Measurements from ENCODE around the gene PNPLA1. TPM values are rescaled to one million over a fixed set of nuclear protein-coding genes. Genes with fewer than 3 reads are reported as not detected.

Gene PNPLA1
- total and polyA plus RNA-seq, 7 donors = 0.04 to 0.05 TPM; not detected in 5

DNA sequence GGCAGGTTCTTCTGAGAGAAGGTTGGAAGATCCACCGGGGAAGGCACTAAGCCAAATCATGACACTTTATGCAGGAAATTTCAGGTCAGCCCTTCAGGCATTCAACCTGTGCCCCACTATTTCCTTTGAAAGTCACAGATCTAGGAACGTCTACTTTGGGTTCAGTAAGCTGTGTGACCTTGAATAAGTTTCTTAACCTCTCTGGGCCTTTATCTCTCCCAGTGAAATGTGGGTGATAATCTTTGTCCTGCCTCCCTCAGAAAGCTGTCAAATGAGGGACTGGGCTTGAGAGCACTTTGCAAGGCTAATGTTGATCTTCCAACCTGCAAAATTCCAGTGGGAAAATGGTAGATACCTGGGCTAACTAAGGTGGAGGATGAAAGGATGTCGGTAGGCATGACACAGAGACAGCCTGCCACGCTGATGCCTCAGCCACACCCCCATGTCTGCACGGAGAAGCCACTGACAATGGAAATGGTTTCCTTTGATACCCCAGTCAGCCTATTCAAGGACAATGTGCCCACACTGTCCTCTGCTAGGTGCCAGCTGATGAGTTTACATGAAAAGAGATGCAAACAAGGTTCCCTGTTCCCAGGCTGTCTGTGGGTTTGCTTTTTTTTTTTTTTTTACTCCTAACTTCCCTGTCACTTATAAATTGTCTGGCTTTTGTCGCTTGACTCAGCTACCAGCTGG, 57.5 kb downstream of the PNPLA1 start:
- TF ChIP-seq, protein P1, sequence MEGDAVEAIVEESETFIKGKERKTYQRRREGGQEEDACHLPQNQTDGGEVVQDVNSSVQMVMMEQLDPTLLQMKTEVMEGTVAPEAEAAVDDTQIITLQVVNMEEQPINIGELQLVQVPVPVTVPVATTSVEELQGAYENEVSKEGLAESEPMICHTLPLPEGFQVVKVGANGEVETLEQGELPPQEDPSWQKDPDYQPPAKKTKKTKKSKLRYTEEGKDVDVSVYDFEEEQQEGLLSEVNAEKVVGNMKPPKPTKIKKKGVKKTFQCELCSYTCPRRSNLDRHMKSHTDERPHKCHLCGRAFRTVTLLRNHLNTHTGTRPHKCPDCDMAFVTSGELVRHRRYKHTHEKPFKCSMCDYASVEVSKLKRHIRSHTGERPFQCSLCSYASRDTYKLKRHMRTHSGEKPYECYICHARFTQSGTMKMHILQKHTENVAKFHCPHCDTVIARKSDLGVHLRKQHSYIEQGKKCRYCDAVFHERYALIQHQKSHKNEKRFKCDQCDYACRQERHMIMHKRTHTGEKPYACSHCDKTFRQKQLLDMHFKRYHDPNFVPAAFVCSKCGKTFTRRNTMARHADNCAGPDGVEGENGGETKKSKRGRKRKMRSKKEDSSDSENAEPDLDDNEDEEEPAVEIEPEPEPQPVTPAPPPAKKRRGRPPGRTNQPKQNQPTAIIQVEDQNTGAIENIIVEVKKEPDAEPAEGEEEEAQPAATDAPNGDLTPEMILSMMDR (IDR thresholded peaks at IDR 0.05) = no peak
- H3K27me3 ChIP-seq (ENCODE audit: insufficient read depth in 3 of 3, low read length in 2 of 3) = peaks cover 0 to 4% (median 3%) of the 10 kb centered on the region in 3 donors
- H3K36me3 ChIP-seq (ENCODE audit: insufficient read depth in 1 of 2, low read depth in 1 of 2) = no peaks in the 10 kb centered on the region
- intact Hi-C loops (cut with DNase I) = loop anchor here in 1 of 2 donors (2.0 kb wide), 1 partner anchor 61 kb away; no protein-coding TSS in a partner anchor
- WGBS, 3 donors = 42 to 57% (median 47%) methylated on average over 6 of the region's 6 CpGs
- H3K9me3 ChIP-seq = no peaks in the 10 kb centered on the region
- H3K4me3 ChIP-seq = no peak overlapping the region
- DNase-seq (no peak), ATAC-seq (no peak)
- H3K4me1 ChIP-seq = no peaks in the 10 kb centered on the region
- H3K27ac ChIP-seq = no peak overlapping the region

DNA sequence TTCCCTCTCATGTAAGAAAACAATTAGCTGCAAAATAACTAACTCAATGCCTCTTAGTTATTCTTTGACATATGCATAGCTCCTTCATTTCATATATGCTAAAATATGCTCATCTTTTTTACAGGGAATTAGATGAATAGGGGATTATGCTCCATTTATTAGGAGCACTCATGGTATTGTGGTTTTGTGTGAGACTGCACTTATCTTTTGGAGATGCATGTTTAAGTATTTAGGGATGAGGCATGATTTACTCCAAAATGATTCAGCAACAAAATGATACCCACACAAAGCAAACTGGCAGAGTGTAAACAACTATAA, 58.0 kb downstream of the PNPLA1 start:
- intact Hi-C loops (cut with DNase I) = loop anchor here in 1 of 2 donors (2.0 kb wide), 1 partner anchor 61 kb away; no protein-coding TSS in a partner anchor
- H3K4me3 ChIP-seq = no peak overlapping the region
- H3K36me3 ChIP-seq (ENCODE audit: insufficient read depth in 1 of 2, low read depth in 1 of 2) = no peaks in the 10 kb centered on the region
- ATAC-seq (no peak), DNase-seq (no peak)
- TF ChIP-seq, protein P1 (IDR thresholded peaks at IDR 0.05) = no peak
- H3K9me3 ChIP-seq = no peaks in the 10 kb centered on the region
- peaks cover 0 to 4% (median 3%) of the 10 kb centered on the region in 3 donors for H3K27me3 ChIP-seq (ENCODE audit: insufficient read depth in 3 of 3, low read length in 2 of 3)
- H3K4me1 ChIP-seq = no peaks in the 10 kb centered on the region
- no peak overlapping the region for H3K27ac ChIP-seq

DNA sequence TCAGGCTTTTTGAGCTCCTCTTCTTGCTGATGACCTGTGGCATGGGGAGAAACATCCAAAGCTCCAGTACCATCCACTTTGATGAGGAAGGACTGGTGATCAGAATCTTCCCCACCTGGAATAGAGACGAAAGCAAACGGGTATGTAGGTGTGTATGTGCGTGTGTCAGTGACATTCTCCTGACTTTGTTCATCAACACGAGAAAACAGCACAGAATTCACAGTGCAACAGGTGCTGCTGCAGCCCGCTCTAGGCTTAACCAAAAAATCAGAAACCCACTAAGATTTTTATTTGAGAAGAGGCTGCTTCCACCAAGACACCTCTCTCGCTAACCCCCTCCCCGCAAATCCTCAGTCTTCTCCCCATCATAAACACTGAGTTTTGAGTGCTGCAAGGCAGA, 58.7 kb downstream of the PNPLA1 start:
- peaks cover 0 to 11% (median 3%) of the 10 kb centered on the region in 3 donors for H3K27me3 ChIP-seq (ENCODE audit: insufficient read depth in 3 of 3, low read length in 2 of 3)
- no peak for ATAC-seq
- WGBS, 3 donors = 76 to 84% (median 77%) methylated on average over 7 of the region's 7 CpGs

DNA sequence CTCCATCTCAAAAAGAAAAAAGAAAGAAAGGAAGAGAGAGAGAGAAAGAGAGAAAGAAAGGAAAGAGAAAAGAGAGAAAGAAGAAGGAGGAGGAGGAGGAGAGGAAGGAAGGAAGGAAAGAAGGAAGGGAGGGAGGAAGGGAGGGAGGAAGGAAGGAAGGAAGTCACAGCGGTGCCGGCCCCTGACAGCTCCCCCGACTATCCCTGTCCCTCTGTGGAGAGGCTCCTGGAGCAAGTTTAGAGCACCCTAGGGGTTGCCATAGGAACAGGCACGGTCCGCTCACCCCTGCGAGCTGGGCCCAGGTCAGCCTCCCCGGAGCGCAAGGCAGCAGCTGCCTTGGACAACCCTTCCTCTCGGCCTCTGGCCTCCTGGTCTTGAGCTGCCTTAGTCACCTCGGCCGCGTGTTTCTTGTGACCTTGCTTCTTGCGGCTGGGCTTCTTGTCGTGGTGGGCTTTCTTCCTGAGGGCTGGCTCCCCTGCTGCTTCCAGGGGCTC, 60.0 kb downstream of the PNPLA1 start:
- DNase-seq = no peak
- no peak overlapping the region for H3K27ac ChIP-seq
- H3K36me3 ChIP-seq (ENCODE audit: insufficient read depth in 1 of 2, low read depth in 1 of 2) = no peaks in the 10 kb centered on the region
- H3K4me1 ChIP-seq = no peaks in the 10 kb centered on the region
- H3K4me3 ChIP-seq = no peak overlapping the region
- 61 to 70% (median 63%) methylated on average over 11 to 14 of the region's 14 CpGs for WGBS, 3 donors
- ATAC-seq = no peak
- intact Hi-C loops (cut with DNase I) = no loop called here
- TF ChIP-seq, protein P1 (IDR thresholded peaks at IDR 0.05) = no peak
- H3K9me3 ChIP-seq = no peaks in the 10 kb centered on the region
- H3K27me3 ChIP-seq (ENCODE audit: insufficient read depth in 3 of 3, low read length in 2 of 3) = peaks cover 0 to 24% (median 7%) of the 10 kb centered on the region in 3 donors

More for the DNA sequence above, 58.7 kb downstream of the PNPLA1 start:
- Histone ChIP-seq H3K36me3 (ENCODE audit: insufficient read depth in 1 of 2, low read depth in 1 of 2) (no peaks in the 10 kb centered on the region), H3K4me3 (no peak overlapping the region), H3K9me3 (no peaks in the 10 kb centered on the region), H3K4me1 (no peaks in the 10 kb centered on the region), H3K27ac (no peak overlapping the region)
- TF ChIP-seq, protein P1 (IDR thresholded peaks at IDR 0.05) = no peak
- intact Hi-C loops (cut with DNase I) = no loop called here
- no peak for DNase-seq

Measured in psoas muscle (tissue), 8 donors.